Body of pancreas (tissue), 4 donors: Measurements from ENCODE around the gene PIERCE2. TPM values are rescaled to one million over a fixed set of nuclear protein-coding genes. Genes with fewer than 3 reads are reported as not detected.
A peak's percentile ranks its signal among the peaks of the same experiment; 100 is the strongest.

ENCODE experiments used
- ATAC-seq: fragments of 150-250 bp; one replicate; pipeline ENCODE4 v1.9.1; 2016
- DNase-seq, 4 donors: peaks; one replicate each; pipeline ENCODE4 v3.0.0-alpha.2; 2019
- H3K27ac ChIP-seq, 4 donors: fragments of 200-600 bp; sonication (generic); 1 replicate in 3 of 4; 2 replicates in 1 of 4; pipeline versions ENCODE4 v1.5.1 to v1.6.1; 2016 to 2019; ENCODE audit warnings: mild to moderate bottlenecking in 1 of 4, mixed read lengths in 1 of 4, moderate library complexity in 1 of 4
- H3K27me3 ChIP-seq, 2 donors: fragments of 200-600 bp; sonication (generic); one replicate each; pipeline ENCODE4 v1.6.0; 2016; ENCODE audit warnings: mild to moderate bottlenecking in 1 of 2
- H3K36me3 ChIP-seq, 2 donors: fragments of 200-600 bp; sonication (generic); replicated peaks in 1 of 2; 2 replicates each; pipeline ENCODE4 v1.5.1; 2016; ENCODE audit warnings: low read depth in 2 of 2; ENCODE audit not compliant: insufficient read depth in 1 of 2
- H3K4me1 ChIP-seq: fragments of 200-600 bp; sonication (generic); one replicate; pipeline ENCODE4 v1.6.0; 2016
- H3K4me3 ChIP-seq, 2 donors: fragments of 200-600 bp; sonication (generic); 1 replicate in 1 of 2; 2 replicates in 1 of 2; pipeline ENCODE4 v1.5.1; 2016 to 2019
- H3K9me3 ChIP-seq, 3 donors: fragments of 200-600 bp; sonication (generic); 1 replicate in 2 of 3; 2 replicates in 1 of 3; pipeline ENCODE4 v1.5.1; 2016
- POLR2A ChIP-seq, 3 donors: fragments of 450-650 bp; IDR thresholded peaks; one replicate each; pipeline ENCODE4 v1.6.1; 2016; ENCODE audit warnings: antibody characterized with exemption in 3 of 3, mild to moderate bottlenecking in 2 of 3
- WGBS, 2 donors: methylation state at CpG; one replicate each; pipeline ENCODE4 v1.1.5; 2017; 5-methylcytosine and 5-hydroxymethylcytosine counted together
- intact Hi-C: fragments of 100-400 bp; cut with DNase I; formaldehyde crosslinking; loops from one replicate; pipeline ENCODE4 v1.15.1; 2023
- total RNA-seq, 2 donors: library from RNA; depleted of rRNA; stranded (reverse); fragments of >200 nt; gene quantifications; one replicate each; pipeline ENCODE4 v1.1.0, GENCODE V29; 2016
- TF ChIP-seq, protein P1 (sequence below), 7 experiments: fragments of 450-650 bp in 4 of 7; fragments of 200-600 bp in 3 of 7; sonication (generic) in 3 of 7; IDR thresholded peaks; one replicate each; pipeline ENCODE4 v1.5.1; 2016 to 2019; ENCODE audit warnings: antibody characterized with exemption in 7 of 7

The PIERCE2 gene
- total RNA-seq, 2 donors from 2014 or later = 2.0 to 2.1 TPM

DNA sequence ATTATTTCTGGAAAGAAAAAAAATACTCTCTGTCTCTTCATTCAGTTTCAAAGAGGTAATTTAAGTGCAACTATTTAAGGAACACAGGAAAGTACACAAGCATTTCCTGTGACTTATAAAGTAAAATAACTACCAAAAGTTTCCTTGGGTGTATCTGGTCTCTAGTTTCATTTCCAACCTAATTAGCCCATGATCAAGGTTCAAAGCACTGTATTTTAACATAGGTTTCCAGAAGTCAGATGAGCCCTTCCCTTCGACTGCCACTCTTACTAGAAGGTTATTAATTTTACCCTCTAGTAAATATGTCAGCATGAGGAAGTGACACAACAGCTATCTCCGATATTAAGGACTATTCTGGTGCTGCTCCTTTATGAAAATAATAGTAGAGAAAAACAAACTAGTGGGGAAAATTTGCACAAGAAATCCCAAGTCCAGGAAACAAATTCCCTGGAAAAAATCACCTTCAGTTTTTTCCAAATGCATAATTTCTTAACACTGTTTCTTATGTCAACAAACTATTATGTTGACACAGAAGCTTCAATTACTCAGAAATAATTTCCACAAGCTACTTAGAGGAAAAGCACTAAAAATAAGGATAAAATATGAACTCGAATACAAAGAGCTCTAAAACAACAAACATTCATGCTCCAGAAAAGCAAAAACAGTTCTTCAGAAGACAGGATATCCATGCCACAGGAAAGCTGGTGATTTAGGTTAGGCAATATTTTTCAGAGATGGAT is 35.4 kb upstream of the PIERCE2 start:
- Histone ChIP-seq H3K4me1 (peaks cover 6% of the 10 kb centered on the region), H3K9me3 (no peaks in the 10 kb centered on the region), H3K4me3 (no peak overlapping the region), H3K27ac (peak overlapping the region in 2 of 4 donors; percentile 0 to 16), H3K27me3 (no peaks in the 10 kb centered on the region), H3K36me3 (peaks cover 0 to 22% of the 10 kb centered on the region in 2 donors)
- TF ChIP-seq POLR2A (IDR thresholded peaks at IDR 0.05) = no peak
- TF ChIP-seq, protein P1, sequence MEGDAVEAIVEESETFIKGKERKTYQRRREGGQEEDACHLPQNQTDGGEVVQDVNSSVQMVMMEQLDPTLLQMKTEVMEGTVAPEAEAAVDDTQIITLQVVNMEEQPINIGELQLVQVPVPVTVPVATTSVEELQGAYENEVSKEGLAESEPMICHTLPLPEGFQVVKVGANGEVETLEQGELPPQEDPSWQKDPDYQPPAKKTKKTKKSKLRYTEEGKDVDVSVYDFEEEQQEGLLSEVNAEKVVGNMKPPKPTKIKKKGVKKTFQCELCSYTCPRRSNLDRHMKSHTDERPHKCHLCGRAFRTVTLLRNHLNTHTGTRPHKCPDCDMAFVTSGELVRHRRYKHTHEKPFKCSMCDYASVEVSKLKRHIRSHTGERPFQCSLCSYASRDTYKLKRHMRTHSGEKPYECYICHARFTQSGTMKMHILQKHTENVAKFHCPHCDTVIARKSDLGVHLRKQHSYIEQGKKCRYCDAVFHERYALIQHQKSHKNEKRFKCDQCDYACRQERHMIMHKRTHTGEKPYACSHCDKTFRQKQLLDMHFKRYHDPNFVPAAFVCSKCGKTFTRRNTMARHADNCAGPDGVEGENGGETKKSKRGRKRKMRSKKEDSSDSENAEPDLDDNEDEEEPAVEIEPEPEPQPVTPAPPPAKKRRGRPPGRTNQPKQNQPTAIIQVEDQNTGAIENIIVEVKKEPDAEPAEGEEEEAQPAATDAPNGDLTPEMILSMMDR (IDR thresholded peaks at IDR 0.05) = no peak
- 48 to 59% methylated on average over 3 of the region's 3 CpGs for WGBS, 2 donors
- ATAC-seq (no peak), DNase-seq (no peak)
- intact Hi-C loops = no loop called here

DNA sequence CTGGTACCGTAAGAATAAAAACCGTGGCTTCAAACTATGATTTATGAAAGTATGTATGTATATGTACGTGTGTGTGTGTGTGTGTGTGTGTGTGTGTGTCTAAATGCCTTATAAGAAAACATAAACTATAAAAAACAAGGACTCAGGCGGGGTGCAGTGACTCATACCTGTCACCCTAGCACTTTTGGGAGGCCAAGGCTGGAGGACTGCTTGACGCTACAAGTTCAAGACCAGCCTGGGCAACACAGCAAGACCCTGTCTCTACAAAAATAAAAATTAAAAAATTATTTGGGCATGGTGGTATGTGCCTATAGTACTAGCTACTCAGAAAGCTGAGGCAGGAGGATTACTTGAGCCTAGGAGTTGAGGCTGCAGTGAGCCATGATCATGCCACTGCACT is 29.2 kb upstream of the PIERCE2 start:
- no peak overlapping the region for H3K4me3 ChIP-seq
- intact Hi-C loops = no loop called here
- no peak for DNase-seq
- H3K4me1 ChIP-seq = no peaks in the 10 kb centered on the region
- 76 to 91% methylated on average over 5 of the region's 5 CpGs for WGBS, 2 donors
- no peak for ATAC-seq
- H3K27ac ChIP-seq = no peak overlapping the region
- H3K36me3 ChIP-seq = peaks cover 0 to 18% of the 10 kb centered on the region in 2 donors
- H3K27me3 ChIP-seq = no peaks in the 10 kb centered on the region
- no peaks in the 10 kb centered on the region for H3K9me3 ChIP-seq
- TF ChIP-seq, protein P1 (IDR thresholded peaks at IDR 0.05) = no peak

- Histone ChIP-seq H3K36me3 (peaks cover 7 to 17% of the 10 kb centered on the region in 2 donors), H3K27ac (no peak overlapping the region), H3K27me3 (no peaks in the 10 kb centered on the region), H3K9me3 (no peaks in the 10 kb centered on the region), H3K4me1 (no peaks in the 10 kb centered on the region), H3K4me3 (no peak overlapping the region)
- intact Hi-C loops = no loop called here
- TF ChIP-seq, protein P1 (IDR thresholded peaks at IDR 0.05) = no peak
- TF ChIP-seq POLR2A (IDR thresholded peaks at IDR 0.05) = no peak
- DNase-seq (no peak), ATAC-seq (no peak)
These were observed 26.7 kb upstream of the PIERCE2 start for GRCh38 chr15:55381595-55381994.

GRCh38 chr15:55383687-55384086 is 24.6 kb upstream of the PIERCE2 start:
- intact Hi-C loops = no loop called here
- H3K4me3 ChIP-seq = no peak overlapping the region

More at GRCh38 chr15:55383687-55384086, 24.6 kb upstream of the PIERCE2 start:
- no peak for TF ChIP-seq POLR2A (IDR thresholded peaks at IDR 0.05)
- TF ChIP-seq, protein P1 (IDR thresholded peaks at IDR 0.05) = no peak
- DNase-seq (no peak), ATAC-seq (no peak)
- Histone ChIP-seq H3K36me3 (peaks cover 7 to 12% of the 10 kb centered on the region in 2 donors), H3K9me3 (no peaks in the 10 kb centered on the region), H3K4me1 (no peaks in the 10 kb centered on the region), H3K27me3 (no peaks in the 10 kb centered on the region), H3K27ac (no peak overlapping the region)
- 95 to 100% methylated on average over 2 of the region's 2 CpGs for WGBS, 2 donors
